Heart left ventricle (tissue), 16 donors: ENCODE results near the gene ARSB. TPM values are rescaled to one million over a fixed set of nuclear protein-coding genes. Genes with fewer than 3 reads are reported as not detected.
"Not testable (repeated sequence)": the region's sequence is repeated elsewhere in the genome, so short reads cannot be mapped to it uniquely, and the experiment has no call there.

Experiments
- ATAC-seq, 4 donors: fragments of 200-7000 bp; cut with Tn5 transposase; one replicate each; pipeline ENCODE4 v1.9.1; 2020 to 2022; ENCODE audit warnings: moderate library complexity in 4 of 4, mild to moderate bottlenecking in 3 of 4, moderate number of reproducible peaks in 1 of 4
- DNase-seq, 5 donors: peaks; one replicate each; pipeline ENCODE4 v3.0.0-alpha.2; 2020
- H3K27ac ChIP-seq, 12 donors: fragments of 200-600 bp; sonication (generic) in 4 of 12; one replicate each; pipeline versions ENCODE4 v1.5.0 to v1.8.0; 2016 to 2022; ENCODE audit warnings: mild to moderate bottlenecking in 2 of 12
- H3K27me3 ChIP-seq, 9 donors: fragments of 200-600 bp; sonication (generic) in 2 of 9; one replicate each; pipeline versions ENCODE4 v1.5.1 to v1.8.0; 2016 to 2022; ENCODE audit warnings: mild to moderate bottlenecking in 3 of 9
- H3K36me3 ChIP-seq, 9 donors: fragments of 200-600 bp; sonication (generic) in 2 of 9; one replicate each; pipeline versions ENCODE4 v1.5.0 to v1.8.0; 2018 to 2022; ENCODE audit warnings: mild to moderate bottlenecking in 2 of 9
- H3K4me1 ChIP-seq, 12 donors: fragments of 200-600 bp; sonication (generic) in 4 of 12; one replicate each; pipeline versions ENCODE4 v1.5.0 to v1.8.0; 2016 to 2022; ENCODE audit warnings: mild to moderate bottlenecking in 3 of 12
- H3K4me3 ChIP-seq, 12 donors: fragments of 200-600 bp; sonication (generic) in 4 of 12; one replicate each; pipeline versions ENCODE4 v1.5.0 to v1.8.0; 2017 to 2022; ENCODE audit warnings: mild to moderate bottlenecking in 9 of 12, moderate library complexity in 4 of 12
- H3K9me3 ChIP-seq, 12 donors: fragments of 200-600 bp; sonication (generic) in 4 of 12; one replicate each; pipeline versions ENCODE4 v1.5.0 to v1.8.0; 2016 to 2022; ENCODE audit warnings: mild to moderate bottlenecking in 1 of 12
- POLR2A ChIP-seq, 2 donors: fragments of 450-650 bp; IDR thresholded peaks; one replicate each; pipeline ENCODE4 v1.6.1; 2017; ENCODE audit warnings: antibody characterized with exemption in 2 of 2, mild to moderate bottlenecking in 2 of 2, moderate library complexity in 2 of 2
- WGBS, 4 donors: extraction: QIAGEN DNeasy Blood & Tissue Kit in 2 of 4; methylation state at CpG; one replicate each; pipeline versions ENCODE4 v1.1.5 to v1.1.7; 2013 to 2018; 5-methylcytosine and 5-hydroxymethylcytosine counted together
- intact Hi-C, 10 donors: fragments of 100-400 bp; cut with DNase I; formaldehyde crosslinking; loops; one replicate each; pipeline versions ENCODE4 v1.11.1 to v1.14.2; 2022
- polyA plus RNA-seq, 2 donors: library from polyadenylated mRNA; stranded (reverse); fragments of 200-250 nt; gene quantifications; one replicate each; pipeline ENCODE4 v1.2.3, GENCODE V29; 2013
- total RNA-seq, 9 donors: library from RNA; depleted of rRNA in 2 of 9; stranded (reverse); fragments of >200 nt in 2 of 9; fragmentation: NEBNext Ultra II Directional in 3 of 9; extraction: Animal tissue kit (Norgen Biotek cat#: 25700) in 3 of 9; gene quantifications; one replicate each; pipeline versions ENCODE4 v1.1.0 to v1.2.4, GENCODE V29; 2016 to 2023
- TF ChIP-seq, protein P1 (sequence below), 12 donors: fragments of 200-600 bp; sonication (generic) in 4 of 12; IDR thresholded peaks; one replicate each; pipeline versions ENCODE4 v1.5.0 to v1.8.0; 2018 to 2022; ENCODE audit warnings: antibody characterized with exemption in 12 of 12, mild to moderate bottlenecking in 5 of 12
- donor health status: ischemic (EF 13 %, LVEDD 7.1; RV severe dilation, severe dysfunction).
- donor health status: healthy with polysubstance abuse.
- donor health status: DM: no; HTN: yes; CAD: no.
- donor health status: DM: no; HTN: no; CAD: no.
- donor health status: ischemic (EF 25% LVEDD 6.9; RV normal size, moderate dysfunction).
- donor health status: ischemic (EF 25% LVEDD 5.7; RV mildly dilated, moderate dysfunction).
- donor health status: healthy.
- donor health status: DM: yes; HTN: yes; CAD: no.
- donor health status: ischemic (EF 35%, LVEDD 5.7; RV mildly dilated, moderate dysfunction).
- donor health status: nonischemic (EF 11% LVEDD 7.7; RV severe dilation, severe dysfunction).
- donor health status: DM: yes; HTN: yes; CAD: no.
- donor health status: PGD.
- donor health status: ischemic (EF 29% LVEDD 5.4; RV normal size, mild dysfunction).
- donor health status: nonischemic (EF 23%, LVEDD 6.1; RV moderate dilation, normal function).

The ARSB gene
- total and polyA plus RNA-seq, 11 donors, result 2.2 to 25.8 (median 14.4) TPM

DNA sequence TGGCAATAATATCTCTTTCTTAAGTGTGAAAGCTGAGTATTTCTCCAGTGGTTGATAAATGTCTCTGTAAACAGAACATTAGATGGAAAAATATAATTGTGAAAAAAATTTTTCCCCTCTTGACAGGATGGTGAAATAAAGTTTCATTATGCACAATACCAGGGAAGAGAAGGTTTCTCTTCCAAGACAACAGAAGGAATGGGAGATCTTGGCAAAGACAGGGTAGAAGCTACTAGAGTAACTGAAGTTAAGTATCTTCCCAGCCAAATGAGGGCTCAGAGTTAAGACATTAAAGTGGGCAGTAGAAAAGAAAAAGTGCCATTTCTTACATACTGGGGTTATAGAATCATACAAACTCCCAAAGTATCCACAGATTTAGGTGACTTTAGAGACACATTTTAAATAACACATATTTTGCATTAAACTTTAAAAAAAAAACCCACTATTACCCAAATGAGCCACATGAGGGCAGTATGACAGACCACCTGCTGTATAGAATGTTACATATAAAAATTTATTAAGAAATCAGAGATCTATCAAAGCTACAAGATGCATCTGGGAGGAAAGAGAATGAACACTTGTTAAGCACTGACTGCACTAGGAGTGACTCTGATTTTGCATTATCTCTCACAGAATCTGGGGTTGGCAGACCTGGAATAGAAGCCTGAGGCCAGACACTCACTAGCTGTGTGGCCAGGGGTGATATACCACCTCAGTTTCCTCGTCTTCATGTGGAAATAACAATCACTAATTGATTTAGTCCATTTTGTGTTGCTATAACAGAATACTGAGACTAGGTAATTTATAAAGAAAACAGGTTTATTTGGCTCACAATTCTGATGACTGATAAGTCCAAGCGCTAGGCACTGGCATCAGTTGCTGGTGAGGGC is 98.5 kb downstream of the ARSB start:
- Histone ChIP-seq H3K36me3 (peaks cover 0 to 7% (median 0%) of the 10 kb centered on the region in 9 donors), H3K9me3 (no peaks in the 10 kb centered on the region), H3K4me3 (no peak overlapping the region), H3K27ac (no peak overlapping the region), H3K4me1 (peaks cover 0 to 17% (median 3%) of the 10 kb centered on the region in 12 donors), H3K27me3 (no peaks in the 10 kb centered on the region)
- DNase-seq (no peak), ATAC-seq (no peak)
- 82 to 90% (median 86%) methylated on average over 2 of the region's 2 CpGs for WGBS, 4 donors
- TF ChIP-seq, protein P1, sequence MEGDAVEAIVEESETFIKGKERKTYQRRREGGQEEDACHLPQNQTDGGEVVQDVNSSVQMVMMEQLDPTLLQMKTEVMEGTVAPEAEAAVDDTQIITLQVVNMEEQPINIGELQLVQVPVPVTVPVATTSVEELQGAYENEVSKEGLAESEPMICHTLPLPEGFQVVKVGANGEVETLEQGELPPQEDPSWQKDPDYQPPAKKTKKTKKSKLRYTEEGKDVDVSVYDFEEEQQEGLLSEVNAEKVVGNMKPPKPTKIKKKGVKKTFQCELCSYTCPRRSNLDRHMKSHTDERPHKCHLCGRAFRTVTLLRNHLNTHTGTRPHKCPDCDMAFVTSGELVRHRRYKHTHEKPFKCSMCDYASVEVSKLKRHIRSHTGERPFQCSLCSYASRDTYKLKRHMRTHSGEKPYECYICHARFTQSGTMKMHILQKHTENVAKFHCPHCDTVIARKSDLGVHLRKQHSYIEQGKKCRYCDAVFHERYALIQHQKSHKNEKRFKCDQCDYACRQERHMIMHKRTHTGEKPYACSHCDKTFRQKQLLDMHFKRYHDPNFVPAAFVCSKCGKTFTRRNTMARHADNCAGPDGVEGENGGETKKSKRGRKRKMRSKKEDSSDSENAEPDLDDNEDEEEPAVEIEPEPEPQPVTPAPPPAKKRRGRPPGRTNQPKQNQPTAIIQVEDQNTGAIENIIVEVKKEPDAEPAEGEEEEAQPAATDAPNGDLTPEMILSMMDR (IDR thresholded peaks at IDR 0.05), result peak; percentile 39 to 71 (median 51)
- no peak for TF ChIP-seq POLR2A (IDR thresholded peaks at IDR 0.05)
- intact Hi-C loops, result loop anchor here in 5 of 10 donors (5.0 to 10.0 kb wide), 4 partner anchors 52 to 419 kb away; no protein-coding TSS in a partner anchor

DNA sequence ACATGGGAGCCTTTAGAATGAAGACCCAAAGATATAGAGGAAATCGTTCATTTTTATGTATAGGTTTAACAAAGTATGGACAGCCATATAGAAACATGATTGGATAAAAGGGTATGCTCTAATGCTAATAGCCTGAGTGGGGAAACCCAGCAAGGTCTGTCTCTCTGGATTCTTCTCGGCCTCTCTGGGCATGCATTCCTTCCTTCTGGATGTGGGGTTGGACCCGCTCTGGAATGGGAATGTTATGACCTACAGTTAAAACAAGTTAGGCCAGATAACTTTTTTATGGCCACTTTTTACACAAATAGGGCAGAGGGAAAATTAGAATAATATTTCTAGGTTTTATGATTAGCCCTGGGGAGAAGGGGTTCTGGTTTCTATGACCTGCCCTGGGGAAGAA is 103.2 kb downstream of the ARSB start:
- TF ChIP-seq, protein P1 (IDR thresholded peaks at IDR 0.05), result no peak
- TF ChIP-seq POLR2A (IDR thresholded peaks at IDR 0.05), result no peak
- peaks cover 0 to 3% (median 0%) of the 10 kb centered on the region in 12 donors for H3K4me1 ChIP-seq
- 62 to 97% (median 88%) methylated on average over 3 of the region's 3 CpGs for WGBS, 4 donors
- ATAC-seq, result no peak
- intact Hi-C loops, result loop anchor here in 4 of 10 donors (10.0 kb wide), 2 partner anchors 47 to 347 kb away; no protein-coding TSS in a partner anchor
- no peaks in the 10 kb centered on the region for H3K27me3 ChIP-seq
- no peak for DNase-seq
- H3K9me3 ChIP-seq, result no peaks in the 10 kb centered on the region
- no peak overlapping the region for H3K4me3 ChIP-seq
- no peak overlapping the region for H3K27ac ChIP-seq
- peaks cover 0 to 7% (median 0%) of the 10 kb centered on the region in 9 donors for H3K36me3 ChIP-seq

- DNase-seq (no peak), ATAC-seq (no peak)
- H3K36me3 ChIP-seq, result no peaks in the 10 kb centered on the region
- no peak for TF ChIP-seq POLR2A (IDR thresholded peaks at IDR 0.05)
- TF ChIP-seq, protein P1 (IDR thresholded peaks at IDR 0.05), result no peak
- H3K27me3 ChIP-seq, result no peaks in the 10 kb centered on the region
- 89 to 95% (median 93%) methylated on average over 10 of the region's 10 CpGs for whole genome bisulfite sequencing, 4 donors
- H3K4me3 ChIP-seq, result no peak overlapping the region
- no peaks in the 10 kb centered on the region for H3K9me3 ChIP-seq
- H3K27ac ChIP-seq, result no peak overlapping the region
- intact Hi-C loops, result no loop called here
- H3K4me1 ChIP-seq, result no peaks in the 10 kb centered on the region
Observed at GRCh38 chr5:78879516-78879915, 105.6 kb downstream of the ARSB start.

DNA sequence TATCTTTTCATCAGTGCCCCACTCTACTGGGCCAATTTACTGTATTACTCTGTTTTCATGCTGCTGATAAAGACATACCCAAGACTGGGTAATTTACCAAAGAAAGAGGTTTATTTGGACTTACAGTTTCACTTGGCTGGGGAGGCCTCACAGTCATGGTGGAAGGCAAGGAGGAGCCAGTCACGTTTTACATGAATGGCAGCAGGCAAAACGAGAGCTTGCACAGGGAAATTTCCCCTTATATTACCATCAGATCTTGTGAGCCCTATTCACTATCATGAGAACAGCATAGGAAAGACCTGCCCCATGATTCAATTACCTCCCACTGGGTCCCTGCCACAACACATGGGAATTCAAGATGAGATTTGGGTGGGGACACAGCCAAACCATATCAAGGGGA is 119.0 kb downstream of the ARSB start:
- H3K27me3 ChIP-seq, DNase-seq, H3K36me3 ChIP-seq, H3K4me1 ChIP-seq, H3K4me3 ChIP-seq, ATAC-seq, H3K27ac ChIP-seq, intact Hi-C loops: not testable (repeated sequence)
- peaks cover 0 to 12% (median 0%) of the 10 kb centered on the region in 12 donors for H3K9me3 ChIP-seq
- 93 to 98% (median 94%) methylated on average over 2 of the region's 2 CpGs for WGBS, 4 donors
